ENCODE results near the gene TRMU. TPM values are rescaled to one million over a fixed set of nuclear protein-coding genes. Genes with fewer than 3 reads are reported as not detected.

TRMU gene
- total RNA-seq, 3 donors from 2014 or later (not counting 1 experiment from before 2014, with no cell fraction given) = 54.5 to 77.9 (median 58.4) TPM

DNA sequence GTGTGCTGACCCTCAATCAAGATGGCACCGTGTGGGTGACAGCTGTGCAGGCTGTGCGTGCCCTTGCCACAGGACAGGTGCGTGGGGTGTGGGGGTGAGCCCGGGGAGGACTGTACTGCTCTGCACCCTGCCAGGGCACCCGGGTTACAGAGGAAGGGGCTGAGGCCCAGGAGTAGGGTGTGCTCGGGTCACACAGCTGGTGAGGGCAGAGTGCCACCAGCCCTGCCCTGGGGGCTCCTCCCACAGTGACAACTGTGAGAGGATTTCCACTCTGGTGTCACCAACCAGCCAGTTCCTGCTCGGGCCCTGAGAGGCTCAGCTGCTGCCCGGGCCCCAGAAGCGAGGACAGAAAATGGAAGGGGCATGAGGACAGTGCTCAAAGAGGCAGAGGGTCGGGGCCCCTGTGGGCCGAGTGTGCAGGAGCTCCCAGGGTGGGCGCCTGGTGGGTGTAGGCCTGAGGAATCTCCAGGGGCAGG lies 20.5 kb downstream of the TRMU start:
- no peaks in the 10 kb centered on the region for H3K27me3 Mint-ChIP-seq (ENCODE audit: low read depth in 2 of 2)
- H3K27ac Mint-ChIP-seq = no peak overlapping the region
- H3K36me3 Mint-ChIP-seq = no peaks in the 10 kb centered on the region
- H3K36me3 ChIP-seq (ENCODE audit: control insufficient read depth, insufficient read depth, low read length) = peaks cover 57% of the 10 kb centered on the region
- H3K9me3 ChIP-seq (ENCODE audit: control insufficient read depth, insufficient read depth, low read length) = no peaks in the 10 kb centered on the region
- H3K4me1 ChIP-seq (ENCODE audit: control insufficient read depth, insufficient read depth, low read length) = peaks cover 9% of the 10 kb centered on the region
- H3K4me1 Mint-ChIP-seq = peaks cover 5 to 7% of the 10 kb centered on the region in 2 donors
- H3K4me3 Mint-ChIP-seq = no peak overlapping the region
- H3K27me3 ChIP-seq (ENCODE audit: control insufficient read depth, insufficient read depth, low read length) = no peaks in the 10 kb centered on the region
- TF ChIP-seq CTCF (IDR thresholded peaks at IDR 0.05) = no peak
- intact Hi-C loops (cut with micrococcal nuclease) = loop anchor here (1.0 kb wide), 1 partner anchor 186 kb away; no protein-coding TSS in a partner anchor
- 82% methylated on average over 12 of the region's 12 CpGs for WGBS (ENCODE audit: insufficient coverage)
- no peak overlapping the region for H3K27ac ChIP-seq (ENCODE audit: low read length)
- no peak overlapping the region for H3K4me3 ChIP-seq (ENCODE audit: low read length)
- ATAC-seq (no peak), DNase-seq (no peak)
- H3K9me3 Mint-ChIP-seq = no peaks in the 10 kb centered on the region

- peaks cover 5 to 7% of the 10 kb centered on the region in 2 donors for H3K4me1 Mint-ChIP-seq
These were observed 21.3 kb downstream of the TRMU start for GRCh38 chr22:46356496-46357480.

GRCh38 chr22:46357711-46358520 lies 22.4 kb downstream of the TRMU start:
- intact Hi-C loops (cut with micrococcal nuclease) = no loop called here
- Mint-ChIP-seq H3K27me3 (ENCODE audit: low read depth in 2 of 2) (no peaks in the 10 kb centered on the region), H3K4me1 (peaks cover 13 to 15% of the 10 kb centered on the region in 2 donors), H3K27ac (no peak overlapping the region), H3K36me3 (no peaks in the 10 kb centered on the region), H3K9me3 (no peaks in the 10 kb centered on the region), H3K4me3 (no peak overlapping the region)
- Histone ChIP-seq H3K9me3 (ENCODE audit: control insufficient read depth, insufficient read depth, low read length) (no peaks in the 10 kb centered on the region), H3K27ac (ENCODE audit: low read length) (no peak overlapping the region), H3K27me3 (ENCODE audit: control insufficient read depth, insufficient read depth, low read length) (no peaks in the 10 kb centered on the region), H3K4me1 (ENCODE audit: control insufficient read depth, insufficient read depth, low read length) (peaks cover 20% of the 10 kb centered on the region), H3K36me3 (ENCODE audit: control insufficient read depth, insufficient read depth, low read length) (peaks cover 39% of the 10 kb centered on the region), H3K4me3 (ENCODE audit: low read length) (no peak overlapping the region)
- DNase-seq (no peak), ATAC-seq (no peak)
- TF ChIP-seq CTCF (IDR thresholded peaks at IDR 0.05) = no peak
- 79% methylated on average over 19 of the region's 19 CpGs for WGBS (ENCODE audit: insufficient coverage)

More at GRCh38 chr22:46356496-46357480, 21.3 kb downstream of the TRMU start:
- Histone ChIP-seq H3K9me3 (ENCODE audit: control insufficient read depth, insufficient read depth, low read length) (no peaks in the 10 kb centered on the region), H3K27me3 (ENCODE audit: control insufficient read depth, insufficient read depth, low read length) (no peaks in the 10 kb centered on the region), H3K36me3 (ENCODE audit: control insufficient read depth, insufficient read depth, low read length) (peaks cover 50% of the 10 kb centered on the region), H3K4me1 (ENCODE audit: control insufficient read depth, insufficient read depth, low read length) (peaks cover 9% of the 10 kb centered on the region), H3K4me3 (ENCODE audit: low read length) (no peak overlapping the region), H3K27ac (ENCODE audit: low read length) (no peak overlapping the region)
- Mint-ChIP-seq H3K27ac (no peak overlapping the region), H3K36me3 (no peaks in the 10 kb centered on the region), H3K9me3 (no peaks in the 10 kb centered on the region), H3K27me3 (ENCODE audit: low read depth in 2 of 2) (no peaks in the 10 kb centered on the region), H3K4me3 (no peak overlapping the region)
- no peak for ATAC-seq
- DNase-seq = no peak
- no peak for TF ChIP-seq CTCF (IDR thresholded peaks at IDR 0.05)
- WGBS (ENCODE audit: insufficient coverage) = 95% methylated on average over 23 of the region's 23 CpGs
- intact Hi-C loops (cut with micrococcal nuclease) = no loop called here
